ENCODE measurements around the gene RNF215.

- TF ChIP-seq, protein P1, sequence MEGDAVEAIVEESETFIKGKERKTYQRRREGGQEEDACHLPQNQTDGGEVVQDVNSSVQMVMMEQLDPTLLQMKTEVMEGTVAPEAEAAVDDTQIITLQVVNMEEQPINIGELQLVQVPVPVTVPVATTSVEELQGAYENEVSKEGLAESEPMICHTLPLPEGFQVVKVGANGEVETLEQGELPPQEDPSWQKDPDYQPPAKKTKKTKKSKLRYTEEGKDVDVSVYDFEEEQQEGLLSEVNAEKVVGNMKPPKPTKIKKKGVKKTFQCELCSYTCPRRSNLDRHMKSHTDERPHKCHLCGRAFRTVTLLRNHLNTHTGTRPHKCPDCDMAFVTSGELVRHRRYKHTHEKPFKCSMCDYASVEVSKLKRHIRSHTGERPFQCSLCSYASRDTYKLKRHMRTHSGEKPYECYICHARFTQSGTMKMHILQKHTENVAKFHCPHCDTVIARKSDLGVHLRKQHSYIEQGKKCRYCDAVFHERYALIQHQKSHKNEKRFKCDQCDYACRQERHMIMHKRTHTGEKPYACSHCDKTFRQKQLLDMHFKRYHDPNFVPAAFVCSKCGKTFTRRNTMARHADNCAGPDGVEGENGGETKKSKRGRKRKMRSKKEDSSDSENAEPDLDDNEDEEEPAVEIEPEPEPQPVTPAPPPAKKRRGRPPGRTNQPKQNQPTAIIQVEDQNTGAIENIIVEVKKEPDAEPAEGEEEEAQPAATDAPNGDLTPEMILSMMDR (IDR thresholded peaks at IDR 0.05; ENCODE audit: poor library complexity), result no peak
- TF ChIP-seq EZH2 (IDR thresholded peaks at IDR 0.05; ENCODE audit: borderline replicate concordance) (no peak), EZH2phosphoT487 (IDR thresholded peaks at IDR 0.05; ENCODE audit: low read depth, severe bottlenecking, unreplicated experiment) (no peak)
Measured at GRCh38 chr22:30371321-30371720, 15.9 kb downstream of the RNF215 start.

Measured in hepatocyte (in vitro differentiated cells).